Fibroblast of lung (primary cell): ENCODE data around the gene CD160.
"Not testable (repeated sequence)": the region's sequence is repeated elsewhere in the genome, so short reads cannot be mapped to it uniquely, and the experiment has no call there.

ENCODE experiments used
- EZH2 ChIP-seq: IDR thresholded peaks from 2 replicates; pipeline ENCODE4 v1.5.1; 2012; ENCODE audit warnings: low read length, control low read depth, mild to moderate bottlenecking; ENCODE audit errors: missing control alignments
- TF ChIP-seq, protein P1 (sequence below), 2 donors: IDR thresholded peaks in 1 of 2; conservative IDR thresholded peaks in 1 of 2; 1 replicate in 1 of 2; 2 replicates in 1 of 2; pipeline ENCODE4 v1.5.1; 2011 to 2012; ENCODE audit warnings: low read length in 2 of 2, control low read depth in 1 of 2, inconsistent platforms in 1 of 2, low read depth in 1 of 2, mild to moderate bottlenecking in 1 of 2

DNA sequence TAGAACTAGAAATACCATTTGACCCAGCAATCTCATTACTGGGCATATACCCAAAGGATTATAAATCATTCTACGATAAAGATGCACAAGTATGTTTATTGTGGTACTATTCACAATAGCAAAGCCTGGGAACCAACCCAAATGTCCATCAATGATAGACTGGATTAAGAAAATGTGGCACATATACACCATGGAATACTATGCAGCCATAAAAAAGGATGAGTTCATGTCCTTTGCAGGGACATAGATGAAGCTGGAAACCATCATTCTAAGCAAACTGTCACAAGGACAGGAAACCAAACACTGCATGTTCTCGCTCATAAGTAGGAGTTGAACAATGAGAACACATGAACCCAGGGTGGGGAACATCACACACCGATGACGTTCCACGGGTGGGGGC, 6.9 kb downstream of the CD160 start:
- TF ChIP-seq, protein P1, sequence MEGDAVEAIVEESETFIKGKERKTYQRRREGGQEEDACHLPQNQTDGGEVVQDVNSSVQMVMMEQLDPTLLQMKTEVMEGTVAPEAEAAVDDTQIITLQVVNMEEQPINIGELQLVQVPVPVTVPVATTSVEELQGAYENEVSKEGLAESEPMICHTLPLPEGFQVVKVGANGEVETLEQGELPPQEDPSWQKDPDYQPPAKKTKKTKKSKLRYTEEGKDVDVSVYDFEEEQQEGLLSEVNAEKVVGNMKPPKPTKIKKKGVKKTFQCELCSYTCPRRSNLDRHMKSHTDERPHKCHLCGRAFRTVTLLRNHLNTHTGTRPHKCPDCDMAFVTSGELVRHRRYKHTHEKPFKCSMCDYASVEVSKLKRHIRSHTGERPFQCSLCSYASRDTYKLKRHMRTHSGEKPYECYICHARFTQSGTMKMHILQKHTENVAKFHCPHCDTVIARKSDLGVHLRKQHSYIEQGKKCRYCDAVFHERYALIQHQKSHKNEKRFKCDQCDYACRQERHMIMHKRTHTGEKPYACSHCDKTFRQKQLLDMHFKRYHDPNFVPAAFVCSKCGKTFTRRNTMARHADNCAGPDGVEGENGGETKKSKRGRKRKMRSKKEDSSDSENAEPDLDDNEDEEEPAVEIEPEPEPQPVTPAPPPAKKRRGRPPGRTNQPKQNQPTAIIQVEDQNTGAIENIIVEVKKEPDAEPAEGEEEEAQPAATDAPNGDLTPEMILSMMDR (conservative IDR thresholded peaks at IDR 0.05 in 1 of 2, IDR thresholded peaks at IDR 0.05 in 1 of 2; ENCODE audit: low read depth in 1 of 2, low read length in 2 of 2), result not testable (repeated sequence)
- not testable (repeated sequence) for TF ChIP-seq EZH2
